Measurements from ENCODE around the gene PDZK1.
"Not testable (repeated sequence)": the region's sequence is repeated elsewhere in the genome, so short reads cannot be mapped to it uniquely, and the experiment has no call there.

DNA sequence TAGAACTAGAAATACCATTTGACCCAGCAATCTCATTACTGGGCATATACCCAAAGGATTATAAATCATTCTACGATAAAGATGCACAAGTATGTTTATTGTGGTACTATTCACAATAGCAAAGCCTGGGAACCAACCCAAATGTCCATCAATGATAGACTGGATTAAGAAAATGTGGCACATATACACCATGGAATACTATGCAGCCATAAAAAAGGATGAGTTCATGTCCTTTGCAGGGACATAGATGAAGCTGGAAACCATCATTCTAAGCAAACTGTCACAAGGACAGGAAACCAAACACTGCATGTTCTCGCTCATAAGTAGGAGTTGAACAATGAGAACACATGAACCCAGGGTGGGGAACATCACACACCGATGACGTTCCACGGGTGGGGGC is 19.0 kb upstream of the PDZK1 start:
- TF ChIP-seq POLR2A (IDR thresholded peaks at IDR 0.05; ENCODE audit: extremely low read depth, insufficient read length), result not testable (repeated sequence)
- TF ChIP-seq, protein P1, sequence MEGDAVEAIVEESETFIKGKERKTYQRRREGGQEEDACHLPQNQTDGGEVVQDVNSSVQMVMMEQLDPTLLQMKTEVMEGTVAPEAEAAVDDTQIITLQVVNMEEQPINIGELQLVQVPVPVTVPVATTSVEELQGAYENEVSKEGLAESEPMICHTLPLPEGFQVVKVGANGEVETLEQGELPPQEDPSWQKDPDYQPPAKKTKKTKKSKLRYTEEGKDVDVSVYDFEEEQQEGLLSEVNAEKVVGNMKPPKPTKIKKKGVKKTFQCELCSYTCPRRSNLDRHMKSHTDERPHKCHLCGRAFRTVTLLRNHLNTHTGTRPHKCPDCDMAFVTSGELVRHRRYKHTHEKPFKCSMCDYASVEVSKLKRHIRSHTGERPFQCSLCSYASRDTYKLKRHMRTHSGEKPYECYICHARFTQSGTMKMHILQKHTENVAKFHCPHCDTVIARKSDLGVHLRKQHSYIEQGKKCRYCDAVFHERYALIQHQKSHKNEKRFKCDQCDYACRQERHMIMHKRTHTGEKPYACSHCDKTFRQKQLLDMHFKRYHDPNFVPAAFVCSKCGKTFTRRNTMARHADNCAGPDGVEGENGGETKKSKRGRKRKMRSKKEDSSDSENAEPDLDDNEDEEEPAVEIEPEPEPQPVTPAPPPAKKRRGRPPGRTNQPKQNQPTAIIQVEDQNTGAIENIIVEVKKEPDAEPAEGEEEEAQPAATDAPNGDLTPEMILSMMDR (IDR thresholded peaks at IDR 0.05; ENCODE audit: low read depth, low read length), result not testable (repeated sequence)

Data from NB4 (cell line).